ENCODE results near the gene UTS2R. TPM values are rescaled to one million over a fixed set of nuclear protein-coding genes. Genes with fewer than 3 reads are reported as not detected.

UTS2R gene
- polyA plus RNA-seq, 1 donor from 2014 or later, result not detected

- Histone ChIP-seq H2AFZ (ENCODE audit: low read depth, low read length) (no peak overlapping the region), H3K9ac (ENCODE audit: low read length) (no peak overlapping the region), H3K4me3 (ENCODE audit: low read length) (no peak overlapping the region), H3K36me3 (ENCODE audit: insufficient read depth, low read length) (no peaks in the 10 kb centered on the region), H3K9me3 (ENCODE audit: low read length) (no peaks in the 10 kb centered on the region), H3K9me2 (ENCODE audit: insufficient read depth, low read length) (no peaks in the 10 kb centered on the region), H3K27me3 (ENCODE audit: insufficient read depth, low read depth, low read length) (no peaks in the 10 kb centered on the region), H4K20me1 (ENCODE audit: insufficient read depth) (no peaks in the 10 kb centered on the region), H3K4me2 (ENCODE audit: low read length) (no peak overlapping the region), H3K79me2 (replicated peaks; ENCODE audit: insufficient read depth, low read length) (no peaks in the 10 kb centered on the region), H3K27ac (ENCODE audit: low read length) (no peak overlapping the region), H3F3A (ENCODE audit: insufficient read depth, low read length, poor library complexity, severe bottlenecking) (no peaks in the 10 kb centered on the region)
- TF ChIP-seq EZH2 (IDR thresholded peaks at IDR 0.05; ENCODE audit: borderline replicate concordance, insufficient read depth, low read length, poor library complexity, severe bottlenecking) (no peak), TAF1 (IDR thresholded peaks at IDR 0.05; ENCODE audit: low read depth) (no peak), RAD21 (conservative IDR thresholded peaks at IDR 0.05) (no peak)
These were observed 16.1 kb downstream of the UTS2R start for GRCh38 chr17:82387705-82388106.

GRCh38 chr17:82388223-82388921 is 16.8 kb downstream of the UTS2R start:
- no peaks in the 10 kb centered on the region for H4K20me1 ChIP-seq (ENCODE audit: insufficient read depth)
- no peak overlapping the region for H3K9ac ChIP-seq (ENCODE audit: low read length)
- H3K9me2 ChIP-seq (ENCODE audit: insufficient read depth, low read length), result no peaks in the 10 kb centered on the region
- H3K36me3 ChIP-seq (ENCODE audit: insufficient read depth, low read length), result no peaks in the 10 kb centered on the region
- TF ChIP-seq EZH2 (IDR thresholded peaks at IDR 0.05; ENCODE audit: borderline replicate concordance, insufficient read depth, low read length, poor library complexity, severe bottlenecking) (no peak), SMC3 (conservative IDR thresholded peaks at IDR 0.05; ENCODE audit: poor library complexity) (no peak), EP300 (conservative IDR thresholded peaks at IDR 0.05; ENCODE audit: poor library complexity, severe bottlenecking) (no peak), TAF1 (IDR thresholded peaks at IDR 0.05; ENCODE audit: low read depth) (no peak), POLR2AphosphoS5 (IDR thresholded peaks at IDR 0.05) (no peak), RAD21 (conservative IDR thresholded peaks at IDR 0.05) (no peak), REST (IDR thresholded peaks at IDR 0.05; ENCODE audit: borderline replicate concordance) (no peak), CTCF (IDR thresholded peaks at IDR 0.05; ENCODE audit: poor library complexity, severe bottlenecking) (no peak), MXI1 (conservative IDR thresholded peaks at IDR 0.05; ENCODE audit: poor library complexity, severe bottlenecking) (no peak)
- no peaks in the 10 kb centered on the region for H3F3A ChIP-seq (ENCODE audit: insufficient read depth, low read length, poor library complexity, severe bottlenecking)
- H2AFZ ChIP-seq (ENCODE audit: low read depth, low read length), result no peak overlapping the region
- H3K79me2 ChIP-seq (replicated peaks; ENCODE audit: insufficient read depth, low read length), result no peaks in the 10 kb centered on the region
- no peak overlapping the region for H3K27ac ChIP-seq (ENCODE audit: low read length)
- no peaks in the 10 kb centered on the region for H3K9me3 ChIP-seq (ENCODE audit: low read length)
- H3K4me2 ChIP-seq (ENCODE audit: low read length), result no peak overlapping the region
- no peak overlapping the region for H3K4me3 ChIP-seq (ENCODE audit: low read length)
- H3K27me3 ChIP-seq (ENCODE audit: insufficient read depth, low read depth, low read length), result no peaks in the 10 kb centered on the region
